Measurements from ENCODE around the gene RC3H2. TPM values are rescaled to one million over a fixed set of nuclear protein-coding genes. Genes with fewer than 3 reads are reported as not detected.

RC3H2 gene
- total RNA-seq, 1 donor from 2014 or later = 56.7 TPM

DNA sequence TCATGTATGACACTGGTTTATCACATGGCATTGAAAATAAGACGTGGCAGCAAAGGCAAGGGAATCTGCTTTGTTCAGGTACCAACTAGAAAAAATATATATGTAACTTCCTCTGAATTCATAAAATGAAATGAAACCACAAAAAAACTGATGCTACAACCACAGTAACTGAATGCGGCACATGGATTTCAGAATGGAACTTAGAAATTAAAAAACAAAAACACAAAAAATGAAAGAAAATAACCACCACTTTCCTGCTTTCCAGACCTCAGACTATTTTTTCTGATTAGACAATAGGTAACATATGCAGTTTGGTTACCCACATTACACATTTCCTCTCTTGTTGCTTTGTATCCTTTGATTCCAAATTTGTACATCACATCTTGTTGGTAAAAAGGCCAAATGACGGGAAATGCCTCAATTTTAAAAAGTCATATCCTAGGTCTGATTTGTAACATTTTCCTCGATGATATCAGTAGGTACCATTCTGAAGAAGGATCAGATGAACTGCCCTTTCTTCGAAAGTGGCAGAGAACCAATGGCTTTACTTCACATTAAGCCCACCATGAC lies 58.7 kb downstream of the RC3H2 start:
- H3K27ac ChIP-seq = no peak overlapping the region
- no peaks in the 10 kb centered on the region for H3K9me3 Mint-ChIP-seq
- no peak overlapping the region for H3K4me3 ChIP-seq
- no peaks in the 10 kb centered on the region for H3K9me3 ChIP-seq (ENCODE audit: low read depth)
- H3K4me1 Mint-ChIP-seq = no peaks in the 10 kb centered on the region
- TF ChIP-seq EZH2phosphoT487 (IDR thresholded peaks at IDR 0.05) (no peak), EZH2 (IDR thresholded peaks at IDR 0.05) (no peak)
- TF ChIP-seq, protein P1, sequence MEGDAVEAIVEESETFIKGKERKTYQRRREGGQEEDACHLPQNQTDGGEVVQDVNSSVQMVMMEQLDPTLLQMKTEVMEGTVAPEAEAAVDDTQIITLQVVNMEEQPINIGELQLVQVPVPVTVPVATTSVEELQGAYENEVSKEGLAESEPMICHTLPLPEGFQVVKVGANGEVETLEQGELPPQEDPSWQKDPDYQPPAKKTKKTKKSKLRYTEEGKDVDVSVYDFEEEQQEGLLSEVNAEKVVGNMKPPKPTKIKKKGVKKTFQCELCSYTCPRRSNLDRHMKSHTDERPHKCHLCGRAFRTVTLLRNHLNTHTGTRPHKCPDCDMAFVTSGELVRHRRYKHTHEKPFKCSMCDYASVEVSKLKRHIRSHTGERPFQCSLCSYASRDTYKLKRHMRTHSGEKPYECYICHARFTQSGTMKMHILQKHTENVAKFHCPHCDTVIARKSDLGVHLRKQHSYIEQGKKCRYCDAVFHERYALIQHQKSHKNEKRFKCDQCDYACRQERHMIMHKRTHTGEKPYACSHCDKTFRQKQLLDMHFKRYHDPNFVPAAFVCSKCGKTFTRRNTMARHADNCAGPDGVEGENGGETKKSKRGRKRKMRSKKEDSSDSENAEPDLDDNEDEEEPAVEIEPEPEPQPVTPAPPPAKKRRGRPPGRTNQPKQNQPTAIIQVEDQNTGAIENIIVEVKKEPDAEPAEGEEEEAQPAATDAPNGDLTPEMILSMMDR (IDR thresholded peaks at IDR 0.05) = no peak
- no peaks in the 10 kb centered on the region for H3K4me1 ChIP-seq
- peaks cover 35% of the 10 kb centered on the region for H3K36me3 ChIP-seq
- H3F3A ChIP-seq (ENCODE audit: low read depth) = peaks cover 3% of the 10 kb centered on the region
- H3K4me2 ChIP-seq = no peak overlapping the region
- no peaks in the 10 kb centered on the region for H4K20me1 ChIP-seq (ENCODE audit: low read depth)
- H3K36me3 Mint-ChIP-seq = peaks cover 17% of the 10 kb centered on the region
- DNase-seq (ENCODE audit: low spot score) = no peak
- H3K4me3 Mint-ChIP-seq = no peak overlapping the region
- H3K27me3 Mint-ChIP-seq (ENCODE audit: insufficient read depth, low read depth) = no peaks in the 10 kb centered on the region
- no peak overlapping the region for H3K9ac ChIP-seq
- H2AFZ ChIP-seq (replicated peaks) = no peak overlapping the region
- no peaks in the 10 kb centered on the region for H3K79me2 ChIP-seq (ENCODE audit: low read depth)
- H3K27ac Mint-ChIP-seq = no peak overlapping the region
- H3K27me3 ChIP-seq = no peaks in the 10 kb centered on the region

- Histone ChIP-seq H4K20me1 (ENCODE audit: low read depth) (no peaks in the 10 kb centered on the region), H2AFZ (replicated peaks) (no peak overlapping the region), H3K27ac (no peak overlapping the region), H3K4me2 (no peak overlapping the region), H3K4me1 (no peaks in the 10 kb centered on the region), H3K27me3 (no peaks in the 10 kb centered on the region), H3K4me3 (no peak overlapping the region), H3K9me3 (ENCODE audit: low read depth) (no peaks in the 10 kb centered on the region), H3K9ac (no peak overlapping the region), H3F3A (ENCODE audit: low read depth) (peaks cover 3% of the 10 kb centered on the region), H3K79me2 (ENCODE audit: low read depth) (no peaks in the 10 kb centered on the region), H3K36me3 (peaks cover 28% of the 10 kb centered on the region)
- TF ChIP-seq, protein P1 (IDR thresholded peaks at IDR 0.05) = no peak
- TF ChIP-seq EZH2 (IDR thresholded peaks at IDR 0.05) = no peak
- TF ChIP-seq EZH2phosphoT487 (IDR thresholded peaks at IDR 0.05) = no peak
- DNase-seq (ENCODE audit: low spot score) = no peak
- peaks cover 10% of the 10 kb centered on the region for H3K36me3 Mint-ChIP-seq
- H3K4me3 Mint-ChIP-seq = no peak overlapping the region
- H3K4me1 Mint-ChIP-seq = no peaks in the 10 kb centered on the region
- no peak overlapping the region for H3K27ac Mint-ChIP-seq
- H3K9me3 Mint-ChIP-seq = no peaks in the 10 kb centered on the region
- H3K27me3 Mint-ChIP-seq (ENCODE audit: insufficient read depth, low read depth) = no peaks in the 10 kb centered on the region
These were observed 60.0 kb downstream of the RC3H2 start for GRCh38 chr9:122845116-122845515.

DNA sequence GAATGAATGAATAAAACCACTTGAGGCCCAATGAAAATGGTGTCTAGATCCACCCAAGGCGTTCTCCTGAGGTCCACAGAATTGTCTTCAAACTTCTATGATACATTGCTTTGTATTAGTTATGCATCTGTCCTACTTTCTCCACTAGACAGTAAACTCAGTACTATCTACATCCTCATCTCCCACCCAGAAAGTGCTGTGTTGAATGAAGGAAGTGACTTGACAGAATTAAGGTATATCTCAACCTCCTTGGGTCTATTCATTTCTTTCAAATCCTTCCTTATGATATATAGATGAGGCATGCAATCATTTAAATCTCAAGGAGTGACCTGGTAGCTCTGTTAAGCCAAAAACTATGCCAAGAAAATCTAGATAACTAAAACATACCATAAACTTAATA lies 61.0 kb downstream of the RC3H2 start:
- Histone ChIP-seq H3K36me3 (peaks cover 20% of the 10 kb centered on the region), H3K27me3 (no peaks in the 10 kb centered on the region), H3K9me3 (ENCODE audit: low read depth) (no peaks in the 10 kb centered on the region), H3K79me2 (ENCODE audit: low read depth) (no peaks in the 10 kb centered on the region), H3K9ac (no peak overlapping the region), H3K4me2 (no peak overlapping the region), H4K20me1 (ENCODE audit: low read depth) (no peaks in the 10 kb centered on the region), H3K4me3 (no peak overlapping the region), H3K4me1 (no peaks in the 10 kb centered on the region), H3K27ac (no peak overlapping the region), H3F3A (ENCODE audit: low read depth) (peaks cover 3% of the 10 kb centered on the region), H2AFZ (replicated peaks) (no peak overlapping the region)
- Mint-ChIP-seq H3K4me1 (no peaks in the 10 kb centered on the region), H3K27ac (no peak overlapping the region), H3K36me3 (peaks cover 6% of the 10 kb centered on the region), H3K9me3 (no peaks in the 10 kb centered on the region), H3K4me3 (no peak overlapping the region), H3K27me3 (ENCODE audit: insufficient read depth, low read depth) (no peaks in the 10 kb centered on the region)
- TF ChIP-seq EZH2 (IDR thresholded peaks at IDR 0.05) = no peak
- TF ChIP-seq, protein P1 (IDR thresholded peaks at IDR 0.05) = no peak
- no peak for TF ChIP-seq EZH2phosphoT487 (IDR thresholded peaks at IDR 0.05)
- DNase-seq (ENCODE audit: low spot score) = no peak
